H1 (cell line): ENCODE data around the gene CHD9NB. TPM values are rescaled to one million over a fixed set of nuclear protein-coding genes. Genes with fewer than 3 reads are reported as not detected.

Experiments used
- CTCF ChIA-PET: fragments of 300-600 bp; sonication (Branson Sonifier 250); formaldehyde crosslinking; loops from one replicate; lab custom pipeline; 2021; ENCODE audit not compliant: partially characterized antibody; lab: Charles Lee
- POLR2A ChIA-PET: fragments of 300-600 bp; sonication (Branson Sonifier 250); formaldehyde crosslinking; loops from one replicate; lab custom pipeline; 2021; ENCODE audit warnings: inconsistent platforms; ENCODE audit not compliant: partially characterized antibody; lab: Charles Lee
- DNase-seq, 2 experiments: peaks; one replicate each; pipeline versions ENCODE4 v3.0.0 to v3.0.0-alpha.2; 2010 to 2022; ENCODE audit warnings: low spot score in 2 of 2, low read depth in 1 of 2, mixed read lengths in 1 of 2
- FAIRE-seq: peaks from 2 replicates; lab custom pipeline; 2011; peaks lifted over from hg19 to GRCh38; lab: Jason Lieb, UNC
- H2AFZ ChIP-seq: 2 replicates; pipeline ENCODE4 v1.8.1; 2012; ENCODE audit warnings: low read length, inconsistent platforms
- H2AK5ac ChIP-seq: 2 replicates; pipeline ENCODE4 v1.6.1; 2013; ENCODE audit warnings: low read depth, low read length
- H2BK120ac ChIP-seq: replicated peaks from 2 replicates; pipeline ENCODE3; 2013; ENCODE audit warnings: low read depth, low read length, inconsistent platforms
- H2BK12ac ChIP-seq: 2 replicates; pipeline ENCODE4 v1.6.1; 2013; ENCODE audit warnings: low read depth, low read length
- H2BK15ac ChIP-seq: 2 replicates; pipeline ENCODE4 v1.6.1; 2013; ENCODE audit warnings: low read length
- H2BK20ac ChIP-seq: 2 replicates; pipeline ENCODE4 v1.6.1; 2013; ENCODE audit warnings: low read length
- H2BK5ac ChIP-seq: 2 replicates; pipeline ENCODE4 v1.6.1; 2013; ENCODE audit warnings: low read depth, low read length
- H3K14ac ChIP-seq: 2 replicates; pipeline ENCODE4 v1.6.1; 2013; ENCODE audit warnings: inconsistent platforms; ENCODE audit not compliant: insufficient read length
- H3K18ac ChIP-seq: 2 replicates; pipeline ENCODE4 v1.6.1; 2013; ENCODE audit warnings: low read length; ENCODE audit errors: extremely low read depth
- H3K23ac ChIP-seq: 2 replicates; pipeline ENCODE4 v1.6.1; 2013; ENCODE audit warnings: inconsistent platforms; ENCODE audit not compliant: insufficient read length
- H3K23me2 ChIP-seq: 2 replicates; pipeline ENCODE4 v1.6.1; 2013; ENCODE audit warnings: low read depth, low read length
- H3K27ac ChIP-seq: 2 replicates; pipeline ENCODE4 v1.6.1; 2011; ENCODE audit warnings: low read depth, low read length, inconsistent platforms
- H3K27me3 ChIP-seq, 4 experiments: replicated peaks in 1 of 4; 1 replicate in 1 of 4; 2 replicates in 3 of 4; pipeline versions ENCODE4 v1.6.1 to v1.8.1; 2011 to 2013; ENCODE audit warnings: low read length in 3 of 4, mild to moderate bottlenecking in 3 of 4, inconsistent platforms in 2 of 4, mixed read lengths in 2 of 4, moderate library complexity in 1 of 4; ENCODE audit not compliant: control insufficient read depth in 3 of 4, insufficient read depth in 3 of 4; ENCODE audit errors: extremely low read depth in 1 of 4
- H3K36me3 ChIP-seq, 4 experiments: 2 replicates each; pipeline versions ENCODE4 v1.6.1 to v1.8.1; 2011 to 2013; ENCODE audit warnings: mild to moderate bottlenecking in 4 of 4, low read length in 3 of 4, moderate library complexity in 2 of 4, control low read depth in 1 of 4, inconsistent platforms in 1 of 4; ENCODE audit not compliant: insufficient read depth in 4 of 4, control insufficient read depth in 2 of 4
- H3K4ac ChIP-seq: replicated peaks from 2 replicates; pipeline ENCODE3; 2013; ENCODE audit warnings: low read length, low read depth, mixed read lengths, inconsistent platforms; ENCODE audit not compliant: insufficient read length
- H3K4me1 ChIP-seq, 4 experiments: replicated peaks in 1 of 4; 1 replicate in 1 of 4; 2 replicates in 3 of 4; pipeline versions ENCODE4 v1.6.1 to v1.8.1; 2011 to 2013; ENCODE audit warnings: low read length in 3 of 4, inconsistent platforms in 2 of 4, mixed read lengths in 1 of 4; ENCODE audit not compliant: insufficient read depth in 4 of 4, control insufficient read depth in 3 of 4
- H3K4me2 ChIP-seq, 2 experiments: 2 replicates each; pipeline versions ENCODE4 v1.6.1 to v1.8.1; 2011 to 2013; ENCODE audit warnings: low read depth in 2 of 2, low read length in 2 of 2, control low read depth in 1 of 2, inconsistent platforms in 1 of 2, mild to moderate bottlenecking in 1 of 2; ENCODE audit not compliant: insufficient read depth in 1 of 2
- H3K4me3 ChIP-seq, 4 experiments: fragments of 200-600, 300-600 bp in 1 of 4; sonication (generic), shearing (Covaris generic), sonication (Bioruptor Twin) in 1 of 4; 2 replicates each; pipeline versions ENCODE4 v1.5.1 to v1.8.1; 2011 to 2016; ENCODE audit warnings: low read length in 4 of 4, low read depth in 3 of 4, control low read depth in 2 of 4, inconsistent platforms in 2 of 4, mild to moderate bottlenecking in 2 of 4, mixed read lengths in 1 of 4, moderate library complexity in 1 of 4; ENCODE audit not compliant: insufficient read depth in 2 of 4; ENCODE audit errors: extremely low read depth in 1 of 4
- H3K56ac ChIP-seq: replicated peaks from 2 replicates; pipeline ENCODE3; 2013; ENCODE audit warnings: low read depth, mild to moderate bottlenecking, mixed read lengths, low read length, inconsistent platforms; ENCODE audit not compliant: insufficient read length
- H3K79me1 ChIP-seq: 2 replicates; pipeline ENCODE4 v1.6.1; 2013; ENCODE audit warnings: low read depth, low read length, control low read depth
- H3K79me2 ChIP-seq, 2 experiments: 2 replicates each; pipeline versions ENCODE4 v1.6.1 to v1.8.1; 2012 to 2013; ENCODE audit warnings: low read length in 2 of 2, mild to moderate bottlenecking in 2 of 2, inconsistent platforms in 1 of 2; ENCODE audit not compliant: insufficient read depth in 2 of 2, control insufficient read depth in 1 of 2
- H3K9ac ChIP-seq, 4 experiments: replicated peaks in 1 of 4; 1 replicate in 1 of 4; 2 replicates in 3 of 4; pipeline versions ENCODE4 v1.6.1 to v1.8.1; 2011 to 2013; ENCODE audit warnings: low read depth in 3 of 4, low read length in 3 of 4, control low read depth in 2 of 4, mild to moderate bottlenecking in 2 of 4, moderate library complexity in 2 of 4, inconsistent platforms in 1 of 4; ENCODE audit errors: extremely low read depth in 1 of 4
- H3K9me3 ChIP-seq, 2 experiments: 2 replicates each; pipeline versions ENCODE4 v1.6.1 to v1.8.1; 2012 to 2013; ENCODE audit warnings: mild to moderate bottlenecking in 2 of 2, moderate library complexity in 2 of 2, control low read depth in 1 of 2, inconsistent platforms in 1 of 2, low read depth in 1 of 2, low read length in 1 of 2, mixed read lengths in 1 of 2; ENCODE audit not compliant: insufficient read depth in 2 of 2
- H4K20me1 ChIP-seq, 2 experiments: replicated peaks in 1 of 2; 2 replicates each; pipeline versions ENCODE3 to v1.8.1; 2011 to 2013; ENCODE audit warnings: inconsistent platforms in 2 of 2, low read length in 2 of 2, mild to moderate bottlenecking in 1 of 2; ENCODE audit not compliant: insufficient read depth in 2 of 2, control insufficient read depth in 1 of 2
- H4K5ac ChIP-seq: 2 replicates; pipeline ENCODE4 v1.6.1; 2013; ENCODE audit warnings: low read length, low read depth, mixed read lengths, inconsistent platforms; ENCODE audit not compliant: insufficient read length
- H4K8ac ChIP-seq: 2 replicates; pipeline ENCODE4 v1.8.0; 2013; ENCODE audit warnings: mild to moderate bottlenecking, moderate library complexity, low read length, inconsistent platforms; ENCODE audit not compliant: insufficient read depth; ENCODE audit errors: extremely low read depth
- H4K91ac ChIP-seq: replicated peaks from 2 replicates; pipeline ENCODE3; 2013; ENCODE audit warnings: low read length, mixed read lengths, inconsistent platforms; ENCODE audit not compliant: insufficient read length
- NANOG ChIP-seq: IDR thresholded peaks from 2 replicates; pipeline ENCODE4 v1.6.1; 2011; ENCODE audit warnings: low read length, low read depth, mild to moderate bottlenecking, inconsistent platforms; ENCODE audit not compliant: insufficient read depth, poor library complexity, severe bottlenecking
- TEAD4 ChIP-seq: IDR thresholded peaks from 2 replicates; pipeline ENCODE4 v1.6.1; 2012; ENCODE audit warnings: low read depth, low read length, inconsistent platforms, mixed read lengths
- whole genome bisulfite sequencing, 2 experiments: shearing (Covaris generic) in 1 of 2; methylation state at CpG; one replicate each; pipeline versions ENCODE4 v1.1.6 to v1.1.7; 2013 to 2015; ENCODE audit warnings: low lambda C conversion rate in 2 of 2, mixed read lengths in 2 of 2, inconsistent platforms in 1 of 2, low coverage in 1 of 2, missing lambda C conversion rate in 1 of 2; ENCODE audit not compliant: insufficient replicate concordance in 2 of 2, insufficient coverage in 1 of 2, insufficient read length in 1 of 2; ENCODE audit errors: extremely low coverage in 1 of 2, missing lambda C conversion rate in 1 of 2; 5-methylcytosine and 5-hydroxymethylcytosine counted together
- polyA plus RNA-seq, 7 experiments: library from polyadenylated mRNA; depleted of rRNA in 3 of 7; stranded (reverse) in 5 of 7; unstranded in 2 of 7; fragments of >200 nt in 5 of 7; fragments of 200-250 nt in 2 of 7; gene quantifications; 1 replicate in 5 of 7; 2 replicates in 1 of 7; 4 replicates in 1 of 7; pipeline versions ENCODE4 v1.2.1 to v1.2.3, GENCODE V29; 2011 to 2013; ENCODE audit warnings: missing spikeins in 2 of 7, mixed read lengths in 2 of 7
- total RNA-seq: library from RNA; stranded (reverse); fragmentation: NEBNext Ultra II Directional; extraction: Animal tissue kit (Norgen Biotek cat#: 25700); gene quantifications from 2 replicates; pipeline ENCODE4 v1.2.1, GENCODE V29; 2021
- TF ChIP-seq, protein P1 (sequence below): IDR thresholded peaks from 2 replicates; pipeline ENCODE4 v1.6.1; 2012; ENCODE audit warnings: inconsistent platforms

CHD9NB gene
- total and polyA plus RNA-seq, 2 of the 8 experiments (the other 6 are each of a cell fraction or from before 2014, with no cell fraction given): 4.5 to 5.9 TPM

DNA sequence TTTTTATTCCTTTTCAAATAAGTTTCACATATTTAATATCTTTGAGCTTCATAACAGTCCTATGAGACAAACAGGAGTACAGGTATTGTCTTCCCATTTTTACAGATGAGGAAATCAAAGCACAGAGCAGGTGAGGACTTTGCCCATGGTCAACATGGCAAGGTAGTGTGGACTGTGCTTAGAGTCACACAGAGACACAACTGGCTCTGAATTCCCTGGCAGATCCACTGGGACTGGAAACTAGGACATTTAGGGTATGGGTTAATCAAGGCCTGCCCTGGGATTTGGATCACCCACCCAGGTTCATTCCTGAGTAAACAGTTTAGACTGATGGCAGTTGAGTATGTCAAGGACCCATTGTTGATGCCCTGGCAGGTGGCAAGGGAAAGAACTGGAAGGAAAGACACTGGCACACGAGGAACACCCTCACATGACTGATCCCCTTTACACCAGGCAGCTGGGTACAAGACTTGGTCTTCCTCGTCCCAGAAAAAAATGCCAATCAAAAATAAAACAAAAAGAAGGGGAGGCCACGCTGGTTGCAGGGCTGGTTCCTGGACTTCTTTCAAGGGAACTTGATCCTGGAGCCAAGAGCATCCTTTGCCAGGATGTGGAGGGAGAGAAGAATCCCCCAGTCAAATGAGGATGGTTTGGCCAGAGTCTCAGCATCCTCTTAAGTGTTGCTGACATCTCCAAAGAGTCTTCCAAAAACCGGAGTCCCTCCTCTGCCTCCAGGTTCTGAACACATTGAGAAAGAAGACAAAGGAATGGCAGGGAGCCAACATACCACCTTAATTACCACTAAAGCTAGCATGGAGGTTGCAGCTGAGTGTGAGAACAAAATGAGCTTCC, 37.0 kb upstream of the CHD9NB start:
- CTCF ChIA-PET: interaction anchor here (0.5 to 3.4 kb wide), 5 partner anchors 22 to 411 kb away, joined by 3 to 9 read pairs (median 4); partner anchors contain the start of gene CHD9
- Histone ChIP-seq H3K23ac (no peak overlapping the region), H3K4me1 (peaks cover 28 to 55% (median 36%) of the 10 kb centered on the region in 4 experiments), H3K9me3 (no peaks in the 10 kb centered on the region), H2AK5ac (peak overlapping the region; percentile 90), H3K36me3 (no peaks in the 10 kb centered on the region), H4K91ac (peak overlapping the region; percentile 71), H4K5ac (peak overlapping the region; percentile 9), H3K14ac (no peak overlapping the region), H3K27me3 (no peaks in the 10 kb centered on the region; a peak in 1 of 7 replicates), H3K23me2 (no peaks in the 10 kb centered on the region), H2BK20ac (peak overlapping the region; percentile 97), H3K4me3 (0 out of 8 replicates have a peak overlapping the region, but pooled peaks of 1 of the 4 experiments have one; percentile 27), H3K27ac (peak overlapping the region; percentile 35; the same call in 1 of the 2 replicates), H2BK15ac (peak overlapping the region; percentile 77; the same call in 1 of the 2 replicates), H3K9ac (peak overlapping the region in 1 of 4 experiments; percentile 5; a peak in 1 of 7 replicates), H3K79me1 (no peaks in the 10 kb centered on the region; the same call in 1 of the 2 replicates), H3K4ac (no peak overlapping the region), H3K4me2 (peak overlapping the region; percentile 54 to 75), H4K8ac (no peak overlapping the region), H2AFZ (no peak overlapping the region), H2BK5ac (peak overlapping the region; percentile 73), H2BK120ac (peak overlapping the region; percentile 60), H4K20me1 (no peaks in the 10 kb centered on the region), H2BK12ac (peak overlapping the region; percentile 51; the same call in 1 of the 2 replicates), H3K18ac (peak overlapping the region; percentile 67; the same call in 1 of the 2 replicates), H3K56ac (no peak overlapping the region), H3K79me2 (peaks cover 0 to 7% of the 10 kb centered on the region in 2 experiments; a peak in 1 of 4 replicates)
- DNase-seq (no peak), FAIRE-seq (peak; percentile 68)
- WGBS, 2 experiments: 66% methylated on average over 4 of the region's 4 CpGs; no CpG with 5 or more reads in 1 of the 2 experiments
- POLR2A ChIA-PET: interaction anchor here (0.9 to 3.0 kb wide), 2 partner anchors 11 to 35 kb away, joined by 4 to 15 read pairs; partner anchors contain the start of gene CHD9
- TF ChIP-seq, protein P1, sequence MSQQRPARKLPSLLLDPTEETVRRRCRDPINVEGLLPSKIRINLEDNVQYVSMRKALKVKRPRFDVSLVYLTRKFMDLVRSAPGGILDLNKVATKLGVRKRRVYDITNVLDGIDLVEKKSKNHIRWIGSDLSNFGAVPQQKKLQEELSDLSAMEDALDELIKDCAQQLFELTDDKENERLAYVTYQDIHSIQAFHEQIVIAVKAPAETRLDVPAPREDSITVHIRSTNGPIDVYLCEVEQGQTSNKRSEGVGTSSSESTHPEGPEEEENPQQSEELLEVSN: no peak
- 0 out of 2 replicates have a peak, but pooled peaks have one; percentile 36 for TF ChIP-seq TEAD4
- peak; percentile 24 for TF ChIP-seq NANOG
